Astrocyte of the cerebellum (primary cell): ENCODE results near the gene ITGA11.

ENCODE experiments used
- DNase-seq: peaks from one replicate; pipeline ENCODE4 v3.0.0-alpha.2; 2011; ENCODE audit warnings: low read depth
- H3K4me3 ChIP-seq: 2 replicates; pipeline ENCODE4 v1.5.1; 2011; ENCODE audit warnings: mild to moderate bottlenecking, low read depth, low read length, moderate library complexity
- in situ Hi-C: cut with HindIII; loops from 2 replicates; pipeline ENCODE4 v1.10.0; 2017; ENCODE audit warnings: low sequenced_read_pairs
- TF ChIP-seq, protein P1 (sequence below): IDR thresholded peaks from 2 replicates; pipeline ENCODE4 v1.5.1; 2012; ENCODE audit warnings: low read length, low read depth, moderate library complexity, mild to moderate bottlenecking; ENCODE audit errors: missing control alignments

ITGA11 gene

DNA sequence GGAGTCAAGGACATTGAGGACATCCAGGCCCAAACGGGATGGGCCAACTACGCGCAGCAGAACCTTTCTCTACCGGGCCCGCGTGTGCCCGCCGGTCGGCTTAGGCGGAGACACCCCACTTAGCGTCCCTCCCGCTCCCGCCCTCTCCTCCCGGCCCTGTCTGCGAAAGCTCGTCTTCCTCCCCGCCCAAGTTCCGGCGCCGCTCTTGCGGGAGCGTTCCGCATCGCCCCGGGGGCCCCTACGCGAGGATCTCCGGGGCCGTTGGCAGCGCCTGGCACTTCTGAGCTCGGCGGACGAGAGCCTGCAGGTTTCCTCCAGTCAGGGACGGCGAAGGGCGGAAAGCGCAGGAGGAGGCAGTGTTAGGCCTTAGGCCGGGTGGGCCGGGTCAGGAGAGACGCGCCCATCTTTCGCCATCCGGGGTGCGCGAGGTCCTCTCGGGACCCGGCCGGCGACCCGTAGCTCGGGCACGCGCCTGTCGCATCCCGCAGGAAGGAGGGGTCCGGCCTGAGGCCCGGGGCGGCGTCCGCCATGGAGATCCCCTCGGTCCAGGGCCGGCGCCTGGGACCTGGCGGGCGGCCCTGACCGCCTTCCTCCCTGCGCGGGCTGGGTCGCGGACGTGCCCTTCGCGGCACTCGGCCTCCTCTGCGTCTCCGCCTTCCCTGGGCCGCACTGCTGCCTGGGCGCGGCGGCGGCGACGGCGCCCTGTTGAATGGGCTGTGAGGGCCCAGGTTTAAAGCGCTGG, 154.2 kb downstream of the ITGA11 start, which contains the start of gene FEM1B:
FEM1B (plus strand) TSS at position 143 of the 742 bp plus-strand sequence. CDS start 673 bp downstream, outside the sequence.
- in situ Hi-C loops, result no loop called here
- TF ChIP-seq, protein P1, sequence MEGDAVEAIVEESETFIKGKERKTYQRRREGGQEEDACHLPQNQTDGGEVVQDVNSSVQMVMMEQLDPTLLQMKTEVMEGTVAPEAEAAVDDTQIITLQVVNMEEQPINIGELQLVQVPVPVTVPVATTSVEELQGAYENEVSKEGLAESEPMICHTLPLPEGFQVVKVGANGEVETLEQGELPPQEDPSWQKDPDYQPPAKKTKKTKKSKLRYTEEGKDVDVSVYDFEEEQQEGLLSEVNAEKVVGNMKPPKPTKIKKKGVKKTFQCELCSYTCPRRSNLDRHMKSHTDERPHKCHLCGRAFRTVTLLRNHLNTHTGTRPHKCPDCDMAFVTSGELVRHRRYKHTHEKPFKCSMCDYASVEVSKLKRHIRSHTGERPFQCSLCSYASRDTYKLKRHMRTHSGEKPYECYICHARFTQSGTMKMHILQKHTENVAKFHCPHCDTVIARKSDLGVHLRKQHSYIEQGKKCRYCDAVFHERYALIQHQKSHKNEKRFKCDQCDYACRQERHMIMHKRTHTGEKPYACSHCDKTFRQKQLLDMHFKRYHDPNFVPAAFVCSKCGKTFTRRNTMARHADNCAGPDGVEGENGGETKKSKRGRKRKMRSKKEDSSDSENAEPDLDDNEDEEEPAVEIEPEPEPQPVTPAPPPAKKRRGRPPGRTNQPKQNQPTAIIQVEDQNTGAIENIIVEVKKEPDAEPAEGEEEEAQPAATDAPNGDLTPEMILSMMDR, result peak; percentile 34
- peak within 1 kb of the TSS; percentile 83 for H3K4me3 ChIP-seq
- DNase-seq, result peak; percentile 75

DNA sequence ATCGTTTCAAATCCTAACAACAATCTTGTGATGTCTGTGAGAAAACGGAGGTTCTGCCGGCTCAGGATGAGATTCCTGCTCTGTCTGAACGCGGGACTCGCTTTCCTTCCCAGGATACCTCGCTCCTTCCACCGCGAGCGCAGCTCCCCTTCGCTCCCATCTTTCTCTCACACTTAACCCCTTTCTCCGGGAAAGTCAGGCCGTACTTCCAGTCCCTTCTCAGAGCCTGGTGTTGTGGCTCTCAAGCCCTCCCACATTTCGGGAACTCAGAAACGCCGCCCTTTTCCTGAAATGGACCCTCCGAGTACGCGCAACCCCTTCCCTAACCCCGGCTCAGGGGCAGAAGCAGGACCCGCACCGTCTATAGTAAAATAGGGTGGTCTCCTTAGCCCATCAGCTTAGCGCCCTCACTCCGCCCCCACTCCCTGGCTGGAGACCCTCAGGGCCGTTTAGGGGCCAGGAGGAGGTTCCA, 154.8 kb downstream of the ITGA11 start:
- in situ Hi-C loops, result no loop called here
- peak; percentile 12 for DNase-seq
- H3K4me3 ChIP-seq, result peak overlapping the region; percentile 83
- TF ChIP-seq, protein P1, result no peak

DNA sequence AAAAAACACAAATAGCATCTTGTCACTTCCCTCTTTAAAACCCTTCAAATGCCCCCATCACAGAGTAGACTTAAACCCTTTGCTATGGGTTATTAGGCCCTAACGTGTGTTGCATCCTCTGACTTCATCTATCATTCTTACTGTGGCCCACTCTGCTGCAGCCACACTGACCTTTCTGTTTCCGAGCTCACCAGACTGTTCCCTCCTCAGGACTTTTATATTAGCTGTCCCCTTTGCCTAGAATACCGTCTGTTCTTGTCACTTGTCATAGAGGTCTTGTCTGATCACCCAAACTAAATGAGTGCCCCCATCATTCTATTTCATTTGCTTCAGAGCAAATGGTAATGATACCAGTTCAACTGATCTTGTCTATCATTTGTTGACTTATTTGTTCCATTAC, 155.3 kb downstream of the ITGA11 start:
- in situ Hi-C loops, result no loop called here
- peak overlapping the region; percentile 83 for H3K4me3 ChIP-seq
- TF ChIP-seq, protein P1, result no peak
- no peak for DNase-seq

DNA sequence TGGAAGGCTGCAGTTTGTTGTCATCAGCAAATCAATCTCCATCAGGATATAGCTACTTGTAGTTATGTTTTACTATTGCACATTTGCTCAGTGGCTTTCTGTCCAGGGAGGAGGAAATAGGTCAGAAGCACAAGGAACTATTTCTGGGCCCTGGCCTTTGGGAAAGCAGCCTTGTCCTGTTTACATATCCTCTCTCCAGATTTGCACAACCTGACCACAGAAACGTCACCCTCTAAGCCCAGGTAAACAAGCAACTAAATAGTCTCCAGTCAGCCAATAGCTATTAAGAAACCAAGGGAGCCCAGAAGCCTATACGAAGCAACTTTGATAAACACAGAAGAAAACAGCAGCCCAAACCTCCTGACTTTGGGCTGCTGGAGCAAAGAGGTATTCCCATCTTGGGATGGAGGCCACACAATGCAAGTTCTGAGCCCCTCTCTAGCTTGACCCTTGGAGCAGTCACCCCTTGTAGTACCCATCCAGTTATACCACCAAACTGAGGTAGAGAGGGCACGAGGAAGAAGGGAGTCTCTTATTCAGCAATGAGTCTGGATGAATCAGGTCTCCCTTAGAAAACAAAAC, 156.7 kb downstream of the ITGA11 start:
- DNase-seq, result no peak
- in situ Hi-C loops, result no loop called here
- H3K4me3 ChIP-seq, result no peak overlapping the region
- TF ChIP-seq, protein P1, result no peak

DNA sequence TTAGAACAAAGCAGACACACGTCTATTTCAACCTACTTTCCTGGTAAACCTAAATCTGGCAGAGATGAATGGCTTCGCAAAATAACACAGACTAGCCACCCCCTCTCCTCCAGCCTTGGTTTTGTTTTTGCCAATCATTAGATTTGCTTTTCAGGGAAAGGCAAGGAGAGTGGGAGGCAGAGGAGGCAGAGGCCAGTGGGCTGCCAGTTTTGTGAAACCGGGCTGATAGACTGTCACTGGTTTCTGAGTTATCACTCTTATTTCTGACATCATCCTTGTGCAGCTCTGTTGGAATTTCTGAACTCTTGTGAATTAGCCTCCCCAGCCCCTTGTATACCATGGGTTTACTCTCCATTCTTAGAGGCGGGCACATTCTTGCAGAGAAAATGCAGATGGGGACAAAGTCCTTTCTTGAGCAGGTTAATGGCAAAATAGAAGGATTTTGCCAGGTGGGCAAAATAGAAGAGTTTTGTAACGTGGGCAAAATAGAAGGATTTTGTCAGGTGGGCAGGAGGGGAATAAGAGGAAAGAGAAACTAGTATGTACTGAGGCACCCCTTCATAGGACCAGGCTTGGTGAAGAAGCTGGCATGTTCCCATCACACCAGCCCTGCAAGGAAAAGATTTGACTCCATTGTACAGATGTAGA, 157.6 kb downstream of the ITGA11 start:
- in situ Hi-C loops, result no loop called here
- no peak overlapping the region for H3K4me3 ChIP-seq
- TF ChIP-seq, protein P1, result no peak
- no peak for DNase-seq

DNA sequence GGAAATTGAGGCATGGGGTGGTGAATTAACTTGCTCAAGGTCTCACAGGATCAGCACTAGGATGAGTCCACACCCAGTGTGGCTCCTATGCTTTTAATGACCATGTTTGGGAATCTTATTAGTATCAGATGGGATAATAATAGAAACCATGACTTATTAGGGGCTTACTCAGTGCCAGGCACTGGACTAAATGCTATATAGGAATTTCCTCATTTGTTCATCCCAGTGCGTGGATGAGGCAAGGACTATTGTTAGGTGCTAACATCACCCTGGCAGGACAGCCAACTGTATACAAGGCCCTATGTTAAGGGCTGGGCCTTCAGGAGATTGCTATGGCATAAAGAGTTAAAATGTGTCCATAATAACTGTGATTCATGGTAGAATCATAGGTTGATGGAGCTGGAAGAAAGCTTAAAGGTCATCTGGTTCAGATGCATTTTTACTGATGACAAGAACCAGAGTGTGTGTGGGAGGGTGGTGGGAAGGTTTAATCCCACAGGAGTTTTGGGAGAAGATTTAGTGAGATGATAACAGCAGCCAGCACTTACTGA, 159.2 kb downstream of the ITGA11 start:
- DNase-seq, result no peak
- H3K4me3 ChIP-seq, result no peak overlapping the region
- in situ Hi-C loops, result no loop called here
- TF ChIP-seq, protein P1, result no peak
